Ovary (tissue), 9 donors: ENCODE results near the gene MASP1. TPM values are rescaled to one million over a fixed set of nuclear protein-coding genes. Genes with fewer than 3 reads are reported as not detected.
"Not testable (repeated sequence)": the region's sequence is repeated elsewhere in the genome, so short reads cannot be mapped to it uniquely, and the experiment has no call there.

Experiments
- DNase-seq, 5 donors: peaks; one replicate each; pipeline ENCODE4 v3.0.0-alpha.2; 2019 to 2020
- H3K27ac ChIP-seq, 2 donors: fragments of 200-600 bp; one replicate each; pipeline versions ENCODE4 v1.5.1 to v1.8.0; 2019 to 2022
- H3K27me3 ChIP-seq: fragments of 200-600 bp; one replicate; pipeline ENCODE4 v1.8.0; 2022
- H3K36me3 ChIP-seq: fragments of 200-600 bp; sonication (generic); one replicate; pipeline ENCODE4 v1.5.1; 2019
- H3K4me1 ChIP-seq: one replicate; pipeline ENCODE4 v1.8.1; 2013; ENCODE audit warnings: mild to moderate bottlenecking, moderate library complexity; ENCODE audit not compliant: insufficient read depth
- H3K4me3 ChIP-seq: fragments of 200-600 bp; sonication (generic); one replicate; pipeline ENCODE4 v1.5.1; 2017
- H3K9me3 ChIP-seq, 2 donors: fragments of 200-600 bp in 1 of 2; sonication (generic) in 1 of 2; one replicate each; pipeline versions ENCODE4 v1.5.1 to v1.8.1; 2013 to 2019; ENCODE audit warnings: mild to moderate bottlenecking in 1 of 2, moderate library complexity in 1 of 2
- CTCF ChIP-seq, 3 donors: fragments of 450-650 bp in 2 of 3; fragments of 200-600 bp in 1 of 3; IDR thresholded peaks; one replicate each; pipeline versions ENCODE4 v1.5.1 to v1.8.0; 2016 to 2022; ENCODE audit warnings: antibody characterized with exemption in 3 of 3, mild to moderate bottlenecking in 1 of 3
- EP300 ChIP-seq: sonication (generic); formaldehyde crosslinking; IDR thresholded peaks from one replicate; pipeline ENCODE4 v1.6.1; 2017; ENCODE audit warnings: antibody characterized with exemption
- POLR2A ChIP-seq: fragments of 450-650 bp; IDR thresholded peaks from one replicate; pipeline ENCODE4 v1.6.1; 2017; ENCODE audit warnings: antibody characterized with exemption, mild to moderate bottlenecking, moderate library complexity
- WGBS, 3 donors: extraction: QIAGEN DNeasy Blood & Tissue Kit in 1 of 3; methylation state at CpG; one replicate each; pipeline versions ENCODE4 v1.1.5 to v1.1.7; 2013 to 2017; 5-methylcytosine and 5-hydroxymethylcytosine counted together
- intact Hi-C, 4 donors: fragments of 100-400 bp; cut with DNase I; formaldehyde crosslinking; loops; one replicate each; pipeline versions ENCODE4 v1.11.0 to v1.15.1; 2022 to 2023
- polyA plus RNA-seq, 2 donors: library from polyadenylated mRNA; stranded (reverse); fragments of 200-250 nt in 1 of 2; fragments of 350-450 nt in 1 of 2; fragmentation: Illumina TruSeq in 1 of 2; extraction: RNeasy Lipid Tissue Mini Kit (QIAGEN cat#74804) in 1 of 2; gene quantifications; one replicate each; pipeline ENCODE4 v1.2.3, GENCODE V29; 2013 to 2014
- total RNA-seq, 7 donors: library from RNA; depleted of rRNA in 2 of 7; stranded (reverse); fragments of >200 nt in 2 of 7; fragmentation: NEBNext Ultra II Directional in 3 of 7; extraction: Animal tissue kit (Norgen Biotek cat#: 25700) in 3 of 7; gene quantifications; one replicate each; pipeline versions ENCODE4 v1.1.0 to v1.2.4, GENCODE V29; 2016 to 2023
- donor health status: DM: no; HTN: no; CAD: no; lungs with moderate emphysema.
- donor health status: DM: no; HTN: no; CAD: no.
- donor health status: Bipolar disorder and iron deficiency.
- donor health status: DM: yes; HTN: yes; CAD: no.
- donor health status: DM: no; HTN: no; CAD: no.
- donor health status: DM: yes; HTN: yes; CAD: no.

MASP1 gene
- total and polyA plus RNA-seq, 9 donors, result 0.40 to 19.5 (median 4.4) TPM

GRCh38 chr3:187242435-187242834 lies 49.1 kb downstream of the MASP1 start:
- WGBS, 3 donors, result 76 to 88% (median 77%) methylated on average over 5 of the region's 5 CpGs

GRCh38 chr3:187238835-187239234 lies 52.7 kb downstream of the MASP1 start:
- H3K27ac ChIP-seq, intact Hi-C loops, H3K4me3 ChIP-seq, H3K4me1 ChIP-seq, H3K27me3 ChIP-seq, H3K9me3 ChIP-seq, H3K36me3 ChIP-seq, DNase-seq: not testable (repeated sequence)
- WGBS, 3 donors, result 86 to 95% (median 93%) methylated on average over 4 of the region's 4 CpGs

More at GRCh38 chr3:187242435-187242834, 49.1 kb downstream of the MASP1 start:
- no peak for TF ChIP-seq EP300
- Histone ChIP-seq H3K4me3 (no peak overlapping the region), H3K9me3 (no peaks in the 10 kb centered on the region), H3K27me3 (no peaks in the 10 kb centered on the region), H3K36me3 (no peaks in the 10 kb centered on the region), H3K4me1 (no peaks in the 10 kb centered on the region), H3K27ac (no peak overlapping the region)
- intact Hi-C loops, result no loop called here
- no peak for DNase-seq

- TF ChIP-seq EP300, result no peak
- TF ChIP-seq CTCF (IDR thresholded peaks at IDR 0.05), result no peak
- TF ChIP-seq POLR2A, result no peak
- H3K27ac ChIP-seq, result no peak overlapping the region
- no peaks in the 10 kb centered on the region for H3K36me3 ChIP-seq
- DNase-seq, result no peak
- H3K4me1 ChIP-seq, result no peaks in the 10 kb centered on the region
- intact Hi-C loops, result no loop called here
- 84 to 95% (median 91%) methylated on average over 1 of the region's 1 CpG for WGBS, 3 donors
- no peaks in the 10 kb centered on the region for H3K27me3 ChIP-seq
- no peaks in the 10 kb centered on the region for H3K9me3 ChIP-seq
- no peak overlapping the region for H3K4me3 ChIP-seq
Observed at GRCh38 chr3:187238239-187238638, 53.3 kb downstream of the MASP1 start.

- DNase-seq, result no peak
- Histone ChIP-seq H3K27me3 (no peaks in the 10 kb centered on the region), H3K36me3 (no peaks in the 10 kb centered on the region), H3K4me1 (no peaks in the 10 kb centered on the region), H3K9me3 (no peaks in the 10 kb centered on the region), H3K4me3 (no peak overlapping the region), H3K27ac (no peak overlapping the region)
- intact Hi-C loops, result no loop called here
- TF ChIP-seq EP300 (no peak), CTCF (IDR thresholded peaks at IDR 0.05) (no peak), POLR2A (no peak)
Observed at GRCh38 chr3:187237741-187238140, 53.8 kb downstream of the MASP1 start.

GRCh38 chr3:187236962-187237361 lies 54.6 kb downstream of the MASP1 start:
- H3K9me3 ChIP-seq, result no peaks in the 10 kb centered on the region
- TF ChIP-seq EP300, result no peak
- DNase-seq, result no peak
- H3K36me3 ChIP-seq, result no peaks in the 10 kb centered on the region
- no peak overlapping the region for H3K4me3 ChIP-seq
- H3K27ac ChIP-seq, result no peak overlapping the region
- no peaks in the 10 kb centered on the region for H3K4me1 ChIP-seq
- intact Hi-C loops, result no loop called here
- H3K27me3 ChIP-seq, result no peaks in the 10 kb centered on the region
- 86 to 100% (median 98%) methylated on average over 1 of the region's 1 CpG for whole genome bisulfite sequencing, 3 donors

GRCh38 chr3:187230011-187230410 lies 61.5 kb downstream of the MASP1 start:
- WGBS, 3 donors, result 93 to 97% (median 94%) methylated on average over 1 of the region's 1 CpG
- no peak overlapping the region for H3K27ac ChIP-seq
- no peaks in the 10 kb centered on the region for H3K27me3 ChIP-seq
- no peaks in the 10 kb centered on the region for H3K9me3 ChIP-seq
- no peaks in the 10 kb centered on the region for H3K36me3 ChIP-seq
- no peak overlapping the region for H3K4me3 ChIP-seq
- intact Hi-C loops, result no loop called here
- no peaks in the 10 kb centered on the region for H3K4me1 ChIP-seq
- no peak for DNase-seq
- TF ChIP-seq CTCF (IDR thresholded peaks at IDR 0.05) (no peak), POLR2A (no peak), EP300 (no peak)
